Spleen (tissue), 11 donors: Measurements from ENCODE around the gene B9D1. TPM values are rescaled to one million over a fixed set of nuclear protein-coding genes. Genes with fewer than 3 reads are reported as not detected.

Source experiments
- DNase-seq: peaks from one replicate; pipeline ENCODE4 v3.0.0-alpha.2; 2020
- H3K27ac ChIP-seq, 8 donors: fragments of 200-600 bp; sonication (generic) in 7 of 8; 1 replicate in 4 of 8; 2 replicates in 4 of 8; pipeline versions ENCODE4 v1.5.0 to v1.8.0; 2016 to 2021; ENCODE audit warnings: inconsistent platforms in 4 of 8, mild to moderate bottlenecking in 4 of 8, moderate library complexity in 1 of 8
- H3K27me3 ChIP-seq, 7 donors: fragments of 200-600 bp; sonication (generic) in 6 of 7; replicated peaks in 1 of 7; 1 replicate in 4 of 7; 2 replicates in 3 of 7; pipeline versions ENCODE4 v1.5.0 to v1.8.0; 2016 to 2021; ENCODE audit warnings: inconsistent platforms in 3 of 7, mild to moderate bottlenecking in 1 of 7
- H3K36me3 ChIP-seq, 6 donors: fragments of 200-600 bp; sonication (generic) in 5 of 6; 1 replicate in 4 of 6; 2 replicates in 2 of 6; pipeline versions ENCODE4 v1.5.0 to v1.8.0; 2016 to 2021; ENCODE audit warnings: inconsistent platforms in 2 of 6
- H3K4me1 ChIP-seq, 6 donors: fragments of 200-600 bp; sonication (generic) in 5 of 6; 1 replicate in 3 of 6; 2 replicates in 3 of 6; pipeline versions ENCODE4 v1.5.0 to v1.8.0; 2016 to 2021; ENCODE audit warnings: inconsistent platforms in 3 of 6
- H3K4me3 ChIP-seq, 8 donors: fragments of 200-600 bp; sonication (generic) in 7 of 8; 1 replicate in 4 of 8; 2 replicates in 4 of 8; pipeline versions ENCODE4 v1.5.0 to v1.8.0; 2016 to 2021; ENCODE audit warnings: inconsistent platforms in 4 of 8, mild to moderate bottlenecking in 4 of 8, moderate library complexity in 2 of 8
- H3K9me3 ChIP-seq, 8 donors: fragments of 200-600 bp; sonication (generic) in 7 of 8; 1 replicate in 4 of 8; 2 replicates in 4 of 8; pipeline versions ENCODE4 v1.5.0 to v1.8.0; 2016 to 2021; ENCODE audit warnings: inconsistent platforms in 4 of 8
- CTCF ChIP-seq, 11 experiments: fragments of 200-600 bp in 7 of 11; fragments of 450-650 bp in 4 of 11; sonication (generic) in 4 of 11; IDR thresholded peaks in 8 of 11; conservative IDR thresholded peaks in 3 of 11; 1 replicate in 7 of 11; 2 replicates in 4 of 11; pipeline versions ENCODE4 v1.4.0 to v1.8.0; 2016 to 2021; ENCODE audit warnings: antibody characterized with exemption in 11 of 11, inconsistent platforms in 4 of 11, mild to moderate bottlenecking in 1 of 11
- POLR2A ChIP-seq, 3 donors: fragments of 450-650 bp; IDR thresholded peaks; one replicate each; pipeline ENCODE4 v1.5.1; 2017; ENCODE audit warnings: antibody characterized with exemption in 3 of 3, mild to moderate bottlenecking in 1 of 3
- POLR2AphosphoS5 ChIP-seq, 3 donors: sonication (generic); formaldehyde crosslinking; IDR thresholded peaks; one replicate each; pipeline ENCODE4 v1.5.1; 2017; ENCODE audit warnings: antibody characterized with exemption in 3 of 3
- WGBS, 5 donors: extraction: QIAGEN DNeasy Blood & Tissue Kit in 3 of 5; methylation state at CpG; one replicate each; pipeline versions ENCODE4 v1.1.5 to v1.1.7; 2013 to 2018; 5-methylcytosine and 5-hydroxymethylcytosine counted together
- intact Hi-C: fragments of 100-400 bp; cut with DNase I; formaldehyde crosslinking; loops from one replicate; pipeline ENCODE4 v1.15.0; 2023; ENCODE audit warnings: low total_unique reads
- polyA plus RNA-seq, 3 donors: library from polyadenylated mRNA; stranded (reverse); fragments of 200-250 nt; gene quantifications; one replicate each; pipeline ENCODE4 v1.2.1, GENCODE V29; 2013
- total RNA-seq, 7 donors: library from RNA; depleted of rRNA in 3 of 7; stranded (reverse); fragments of >200 nt in 3 of 7; fragmentation: NEBNext Ultra II Directional in 4 of 7; extraction: Animal tissue kit (Norgen Biotek cat#: 25700) in 4 of 7; gene quantifications; one replicate each; pipeline versions ENCODE4 v1.1.0 to v1.2.1, GENCODE V29; 2016 to 2021
- donor health status: healthy with polysubstance abuse.
- donor health status: DM: no; HTN: no; CAD: no; lungs with moderate emphysema.
- donor health status: DM: no; HTN: no; CAD: no.
- donor health status: Bipolar disorder and iron deficiency.
- donor health status: healthy.
- donor health status: DM: no; HTN: no; CAD: no.
- donor health status: DM: yes; HTN: yes; CAD: no.

The B9D1 gene
- total and polyA plus RNA-seq, 10 donors = 4.3 to 14.1 (median 7.3) TPM

- peak; percentile 27 for DNase-seq
- intact Hi-C loops = no loop called here
- 89 to 96% (median 91%) methylated on average over 5 of the region's 5 CpGs for WGBS, 5 donors
- TF ChIP-seq POLR2AphosphoS5 (IDR thresholded peaks at IDR 0.05) (no peak), CTCF (IDR thresholded peaks at IDR 0.05 in 8 of 11, conservative IDR thresholded peaks at IDR 0.05 in 3 of 11) (no peak), POLR2A (IDR thresholded peaks at IDR 0.05) (no peak)
- Histone ChIP-seq H3K9me3 (peaks cover 0 to 16% (median 11%) of the 10 kb centered on the region in 8 donors), H3K27me3 (peaks cover 0 to 19% (median 0%) of the 10 kb centered on the region in 7 donors), H3K27ac (no peak overlapping the region), H3K36me3 (no peaks in the 10 kb centered on the region), H3K4me3 (no peak overlapping the region), H3K4me1 (peaks cover 0 to 15% (median 10%) of the 10 kb centered on the region in 6 donors)
These were observed 40.4 kb downstream of the B9D1 start for GRCh38 chr17:19322129-19322505.

- Histone ChIP-seq H3K36me3 (no peaks in the 10 kb centered on the region), H3K4me1 (peaks cover 0 to 20% (median 15%) of the 10 kb centered on the region in 6 donors), H3K27me3 (peaks cover 0 to 19% (median 0%) of the 10 kb centered on the region in 7 donors), H3K27ac (no peak overlapping the region), H3K9me3 (peaks cover 0 to 16% (median 11%) of the 10 kb centered on the region in 8 donors), H3K4me3 (no peak overlapping the region)
- DNase-seq = peak; percentile 36
- 83 to 92% (median 89%) methylated on average over 8 to 9 of the region's 9 CpGs for WGBS, 5 donors
- intact Hi-C loops = no loop called here
- no peak for TF ChIP-seq POLR2AphosphoS5 (IDR thresholded peaks at IDR 0.05)
- TF ChIP-seq CTCF (IDR thresholded peaks at IDR 0.05 in 8 of 11, conservative IDR thresholded peaks at IDR 0.05 in 3 of 11) = no peak
- no peak for TF ChIP-seq POLR2A (IDR thresholded peaks at IDR 0.05)
These were observed 40.9 kb downstream of the B9D1 start for GRCh38 chr17:19321481-19322128.

GRCh38 chr17:19320876-19321275, 41.6 kb downstream of the B9D1 start:
- intact Hi-C loops = no loop called here
- no peak overlapping the region for H3K4me3 ChIP-seq
- H3K27ac ChIP-seq = no peak overlapping the region
- H3K36me3 ChIP-seq = peaks cover 0 to under 1% (median 0%) of the 10 kb centered on the region in 6 donors
- peaks cover 0 to 13% (median 9%) of the 10 kb centered on the region in 8 donors for H3K9me3 ChIP-seq
- H3K27me3 ChIP-seq = peaks cover 0 to 19% (median 0%) of the 10 kb centered on the region in 7 donors
- WGBS, 5 donors = 75 to 96% (median 91%) methylated on average over 4 to 5 of the region's 5 CpGs
- DNase-seq = peak; percentile 17
- peaks cover 0 to 22% (median 19%) of the 10 kb centered on the region in 6 donors for H3K4me1 ChIP-seq
- TF ChIP-seq CTCF (IDR thresholded peaks at IDR 0.05 in 8 of 11, conservative IDR thresholded peaks at IDR 0.05 in 3 of 11) (no peak), POLR2A (IDR thresholded peaks at IDR 0.05) (no peak), POLR2AphosphoS5 (IDR thresholded peaks at IDR 0.05) (no peak)

- intact Hi-C loops = no loop called here
- Histone ChIP-seq H3K36me3 (peaks cover 0 to 7% (median 0%) of the 10 kb centered on the region in 6 donors), H3K4me3 (no peak overlapping the region), H3K4me1 (peaks cover 0 to 22% (median 19%) of the 10 kb centered on the region in 6 donors), H3K27ac (no peak overlapping the region), H3K27me3 (peaks cover 0 to 19% (median 0%) of the 10 kb centered on the region in 7 donors), H3K9me3 (peaks cover 0 to 4% (median under 1%) of the 10 kb centered on the region in 8 donors)
- TF ChIP-seq CTCF (IDR thresholded peaks at IDR 0.05 in 8 of 11, conservative IDR thresholded peaks at IDR 0.05 in 3 of 11) (no peak), POLR2A (IDR thresholded peaks at IDR 0.05) (no peak), POLR2AphosphoS5 (IDR thresholded peaks at IDR 0.05) (no peak)
- WGBS, 5 donors = 90 to 94% (median 93%) methylated on average over 12 of the region's 12 CpGs
- DNase-seq = peak; percentile 69
These were observed 42.6 kb downstream of the B9D1 start for GRCh38 chr17:19319771-19320505.
